Breast epithelium (tissue), 4 donors: ENCODE data around the gene TRIM37. TPM values are rescaled to one million over a fixed set of nuclear protein-coding genes. Genes with fewer than 3 reads are reported as not detected.

Experiments
- DNase-seq, 2 donors: peaks; one replicate each; pipeline ENCODE4 v3.0.0-alpha.2; 2019; ENCODE audit warnings: low spot score in 2 of 2
- H3K27ac ChIP-seq, 2 donors: fragments of 200-600 bp; sonication (generic) in 1 of 2; one replicate each; pipeline ENCODE4 v1.5.1; 2016 to 2019; ENCODE audit warnings: mild to moderate bottlenecking in 1 of 2
- H3K27me3 ChIP-seq, 2 donors: fragments of 200-600 bp; sonication (generic) in 1 of 2; one replicate each; pipeline versions ENCODE4 v1.5.1 to v1.6.0; 2017 to 2019; ENCODE audit warnings: control low read depth in 1 of 2, mild to moderate bottlenecking in 1 of 2
- H3K36me3 ChIP-seq: fragments of 200-600 bp; one replicate; pipeline ENCODE4 v1.5.1; 2019
- H3K4me1 ChIP-seq, 2 donors: fragments of 200-600 bp; sonication (generic); one replicate each; pipeline ENCODE4 v1.5.1; 2016 to 2019; ENCODE audit warnings: control low read depth in 1 of 2
- H3K4me3 ChIP-seq, 3 donors: fragments of 200-600 bp; sonication (generic); 1 replicate in 2 of 3; 2 replicates in 1 of 3; pipeline ENCODE4 v1.5.1; 2016 to 2019; ENCODE audit warnings: mild to moderate bottlenecking in 3 of 3, moderate library complexity in 2 of 3
- H3K9me3 ChIP-seq, 2 donors: fragments of 200-600 bp; sonication (generic) in 1 of 2; one replicate each; pipeline ENCODE4 v1.5.1; 2016 to 2019; ENCODE audit warnings: control low read depth in 1 of 2
- POLR2A ChIP-seq: fragments of 450-650 bp; IDR thresholded peaks from one replicate; pipeline ENCODE4 v1.6.1; 2016; ENCODE audit warnings: antibody characterized with exemption, mild to moderate bottlenecking, moderate library complexity
- POLR2AphosphoS5 ChIP-seq, 3 donors: sonication (generic); formaldehyde crosslinking; IDR thresholded peaks; one replicate each; pipeline ENCODE4 v1.6.1; 2017; ENCODE audit warnings: antibody characterized with exemption in 3 of 3
- intact Hi-C: fragments of 100-400 bp; cut with DNase I; formaldehyde crosslinking; loops from one replicate; pipeline ENCODE4 v1.15.1; 2023; ENCODE audit warnings: low total_unique reads
- total RNA-seq, 3 donors: library from RNA; depleted of rRNA; stranded (reverse); fragments of >200 nt; gene quantifications; one replicate each; pipeline ENCODE4 v1.1.0, GENCODE V29; 2016
- TF ChIP-seq, protein P1 (sequence below), 3 donors: fragments of 450-650 bp; IDR thresholded peaks; one replicate each; pipeline ENCODE4 v1.5.1; 2016 to 2017; ENCODE audit warnings: antibody characterized with exemption in 3 of 3, mild to moderate bottlenecking in 3 of 3, moderate library complexity in 3 of 3

Gene TRIM37
- total RNA-seq, 3 donors from 2014 or later, result 18.7 to 24.6 (median 20.9) TPM

DNA sequence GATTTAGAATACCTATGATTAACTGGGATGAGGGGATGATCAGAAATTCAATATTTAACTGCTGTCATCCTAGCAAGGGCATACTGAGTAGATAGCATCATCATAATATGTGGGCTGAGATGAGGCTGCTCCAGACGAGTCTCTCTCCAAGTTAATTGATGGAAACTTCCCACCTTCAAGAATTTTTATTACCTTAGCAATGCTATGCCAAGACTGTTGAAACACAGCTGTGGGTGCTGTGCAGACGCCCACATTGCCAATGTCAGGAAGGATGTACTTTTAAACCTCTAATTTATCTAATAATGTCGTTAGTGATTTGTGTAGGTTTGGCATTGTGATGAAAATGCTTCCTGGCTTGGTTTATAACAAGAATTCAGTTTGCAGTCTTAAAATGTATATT, 170.4 kb downstream of the TRIM37 start:
- no peaks in the 10 kb centered on the region for H3K36me3 ChIP-seq
- H3K27ac ChIP-seq, result no peak overlapping the region
- DNase-seq, result no peak
- no peaks in the 10 kb centered on the region for H3K27me3 ChIP-seq
- H3K4me3 ChIP-seq, result no peak overlapping the region
- no peaks in the 10 kb centered on the region for H3K9me3 ChIP-seq
- intact Hi-C loops, result loop anchor here (10.0 kb wide), 1 partner anchor 941 kb away; no protein-coding TSS in a partner anchor
- TF ChIP-seq POLR2A (no peak), POLR2AphosphoS5 (IDR thresholded peaks at IDR 0.05) (no peak)
- TF ChIP-seq, protein P1, sequence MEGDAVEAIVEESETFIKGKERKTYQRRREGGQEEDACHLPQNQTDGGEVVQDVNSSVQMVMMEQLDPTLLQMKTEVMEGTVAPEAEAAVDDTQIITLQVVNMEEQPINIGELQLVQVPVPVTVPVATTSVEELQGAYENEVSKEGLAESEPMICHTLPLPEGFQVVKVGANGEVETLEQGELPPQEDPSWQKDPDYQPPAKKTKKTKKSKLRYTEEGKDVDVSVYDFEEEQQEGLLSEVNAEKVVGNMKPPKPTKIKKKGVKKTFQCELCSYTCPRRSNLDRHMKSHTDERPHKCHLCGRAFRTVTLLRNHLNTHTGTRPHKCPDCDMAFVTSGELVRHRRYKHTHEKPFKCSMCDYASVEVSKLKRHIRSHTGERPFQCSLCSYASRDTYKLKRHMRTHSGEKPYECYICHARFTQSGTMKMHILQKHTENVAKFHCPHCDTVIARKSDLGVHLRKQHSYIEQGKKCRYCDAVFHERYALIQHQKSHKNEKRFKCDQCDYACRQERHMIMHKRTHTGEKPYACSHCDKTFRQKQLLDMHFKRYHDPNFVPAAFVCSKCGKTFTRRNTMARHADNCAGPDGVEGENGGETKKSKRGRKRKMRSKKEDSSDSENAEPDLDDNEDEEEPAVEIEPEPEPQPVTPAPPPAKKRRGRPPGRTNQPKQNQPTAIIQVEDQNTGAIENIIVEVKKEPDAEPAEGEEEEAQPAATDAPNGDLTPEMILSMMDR (IDR thresholded peaks at IDR 0.05), result no peak
- H3K4me1 ChIP-seq, result no peaks in the 10 kb centered on the region

DNA sequence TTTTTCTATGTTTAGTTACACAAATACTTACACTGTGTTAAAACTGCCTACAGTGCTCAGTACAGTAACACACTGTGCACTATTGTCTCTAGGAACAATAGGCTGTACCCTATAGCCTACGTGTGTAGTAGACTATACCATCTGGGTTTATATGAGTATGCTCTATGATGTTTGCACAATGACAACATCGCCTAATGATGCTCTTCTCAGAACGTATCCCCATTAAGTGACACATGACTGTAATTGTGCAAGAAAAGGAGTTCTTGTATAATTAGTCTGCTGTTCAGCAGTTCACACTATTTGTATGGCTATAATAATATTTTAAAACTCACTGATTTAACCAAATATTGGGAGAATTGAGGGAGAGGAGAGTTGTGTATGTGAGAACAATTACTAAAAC, 173.7 kb downstream of the TRIM37 start:
- H3K36me3 ChIP-seq, result no peaks in the 10 kb centered on the region
- DNase-seq, result no peak

More for the DNA sequence above, 173.7 kb downstream of the TRIM37 start:
- Histone ChIP-seq H3K27me3 (no peaks in the 10 kb centered on the region), H3K4me1 (no peaks in the 10 kb centered on the region), H3K9me3 (no peaks in the 10 kb centered on the region), H3K4me3 (no peak overlapping the region), H3K27ac (no peak overlapping the region)
- intact Hi-C loops, result loop anchor here (10.0 kb wide), 1 partner anchor 938 kb away; no protein-coding TSS in a partner anchor
- TF ChIP-seq, protein P1 (IDR thresholded peaks at IDR 0.05), result no peak
- TF ChIP-seq POLR2A (no peak), POLR2AphosphoS5 (IDR thresholded peaks at IDR 0.05) (no peak)

Other genes starting within 250 kb of the TRIM37 start
- 10 to 100 TPM; 11.8 to 19.5 (median 12.7) TPM for gene SKA2, start 48.3 kb upstream of the TRIM37 start, total RNA-seq
- gene PRR11, start 48.9 kb upstream of the TRIM37 start, total RNA-seq, result 10 to 100 TPM in 1 of 3 donors, 1 to 10 TPM in 1, under 1 TPM in 1; 0.33 to 25.1 (median 1.2) TPM
- gene SMG8, start 103.2 kb upstream of the TRIM37 start, total RNA-seq, result 10 to 100 TPM; 10.2 to 15.5 (median 12.2) TPM
- 1 to 10 TPM in 2 of 3 donors, under 1 TPM in 1; 0.96 to 5.9 (median 4.8) TPM for gene GDPD1, start 113.6 kb upstream of the TRIM37 start, total RNA-seq
- gene YPEL2, start 224.8 kb upstream of the TRIM37 start, total RNA-seq, result 10 to 100 TPM; 26.5 to 64.8 (median 33.2) TPM